ENCODE results near the gene CLTRN.

DNA sequence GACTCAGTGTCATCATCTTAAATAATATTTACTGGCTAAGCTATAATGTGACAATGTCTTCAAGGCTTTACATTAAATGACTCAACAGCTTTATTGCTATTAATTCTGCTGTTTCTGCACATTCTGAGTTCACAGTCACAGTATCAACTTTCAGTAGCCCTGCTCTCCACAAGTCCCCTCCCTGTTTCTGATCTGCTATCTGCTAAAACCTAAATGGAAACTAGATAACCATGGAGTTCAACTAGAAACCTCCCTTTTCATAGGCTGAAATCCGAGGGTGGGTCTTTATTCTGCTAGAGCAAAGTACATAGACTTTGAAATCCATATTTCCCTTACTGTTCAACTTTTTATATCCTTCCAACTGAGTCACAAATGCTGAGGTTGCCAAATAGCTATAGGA lies 58.5 kb downstream of the CLTRN start:
- TF ChIP-seq, protein P1, sequence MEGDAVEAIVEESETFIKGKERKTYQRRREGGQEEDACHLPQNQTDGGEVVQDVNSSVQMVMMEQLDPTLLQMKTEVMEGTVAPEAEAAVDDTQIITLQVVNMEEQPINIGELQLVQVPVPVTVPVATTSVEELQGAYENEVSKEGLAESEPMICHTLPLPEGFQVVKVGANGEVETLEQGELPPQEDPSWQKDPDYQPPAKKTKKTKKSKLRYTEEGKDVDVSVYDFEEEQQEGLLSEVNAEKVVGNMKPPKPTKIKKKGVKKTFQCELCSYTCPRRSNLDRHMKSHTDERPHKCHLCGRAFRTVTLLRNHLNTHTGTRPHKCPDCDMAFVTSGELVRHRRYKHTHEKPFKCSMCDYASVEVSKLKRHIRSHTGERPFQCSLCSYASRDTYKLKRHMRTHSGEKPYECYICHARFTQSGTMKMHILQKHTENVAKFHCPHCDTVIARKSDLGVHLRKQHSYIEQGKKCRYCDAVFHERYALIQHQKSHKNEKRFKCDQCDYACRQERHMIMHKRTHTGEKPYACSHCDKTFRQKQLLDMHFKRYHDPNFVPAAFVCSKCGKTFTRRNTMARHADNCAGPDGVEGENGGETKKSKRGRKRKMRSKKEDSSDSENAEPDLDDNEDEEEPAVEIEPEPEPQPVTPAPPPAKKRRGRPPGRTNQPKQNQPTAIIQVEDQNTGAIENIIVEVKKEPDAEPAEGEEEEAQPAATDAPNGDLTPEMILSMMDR (IDR thresholded peaks at IDR 0.05), result no peak
- no peak for TF ChIP-seq POLR2A (IDR thresholded peaks at IDR 0.05)
